Astrocyte (in vitro differentiated cells and primary cell): ENCODE data around the gene REEP6.

Experiments used
- CTCF ChIP-seq: IDR thresholded peaks from 2 replicates; pipeline ENCODE4 v1.5.1; 2011; ENCODE audit warnings: low read depth, mild to moderate bottlenecking, inconsistent platforms, low read length, moderate library complexity; ENCODE audit not compliant: insufficient read depth
- EZH2 ChIP-seq: IDR thresholded peaks from 2 replicates; pipeline ENCODE4 v1.6.1; 2012; ENCODE audit warnings: mild to moderate bottlenecking, low read length, inconsistent platforms; ENCODE audit not compliant: insufficient read depth

GRCh38 chr19:1452802-1453524 lies 38.0 kb upstream of the REEP6 start:
- TF ChIP-seq CTCF (no peak), EZH2 (no peak)
